GM18907 (cell line): ENCODE results near the gene GOLGA5.
"Not testable (repeated sequence)": the region's sequence is repeated elsewhere in the genome, so short reads cannot be mapped to it uniquely, and the experiment has no call there.

Source experiments
- ATAC-seq: cut with Tn5 transposase; IDR thresholded peaks from one replicate; pipeline ENCODE4 v1.9.1; 2021; ENCODE audit warnings: mild to moderate bottlenecking, moderate library complexity; ENCODE audit not compliant: unreplicated experiment

The GOLGA5 gene

DNA sequence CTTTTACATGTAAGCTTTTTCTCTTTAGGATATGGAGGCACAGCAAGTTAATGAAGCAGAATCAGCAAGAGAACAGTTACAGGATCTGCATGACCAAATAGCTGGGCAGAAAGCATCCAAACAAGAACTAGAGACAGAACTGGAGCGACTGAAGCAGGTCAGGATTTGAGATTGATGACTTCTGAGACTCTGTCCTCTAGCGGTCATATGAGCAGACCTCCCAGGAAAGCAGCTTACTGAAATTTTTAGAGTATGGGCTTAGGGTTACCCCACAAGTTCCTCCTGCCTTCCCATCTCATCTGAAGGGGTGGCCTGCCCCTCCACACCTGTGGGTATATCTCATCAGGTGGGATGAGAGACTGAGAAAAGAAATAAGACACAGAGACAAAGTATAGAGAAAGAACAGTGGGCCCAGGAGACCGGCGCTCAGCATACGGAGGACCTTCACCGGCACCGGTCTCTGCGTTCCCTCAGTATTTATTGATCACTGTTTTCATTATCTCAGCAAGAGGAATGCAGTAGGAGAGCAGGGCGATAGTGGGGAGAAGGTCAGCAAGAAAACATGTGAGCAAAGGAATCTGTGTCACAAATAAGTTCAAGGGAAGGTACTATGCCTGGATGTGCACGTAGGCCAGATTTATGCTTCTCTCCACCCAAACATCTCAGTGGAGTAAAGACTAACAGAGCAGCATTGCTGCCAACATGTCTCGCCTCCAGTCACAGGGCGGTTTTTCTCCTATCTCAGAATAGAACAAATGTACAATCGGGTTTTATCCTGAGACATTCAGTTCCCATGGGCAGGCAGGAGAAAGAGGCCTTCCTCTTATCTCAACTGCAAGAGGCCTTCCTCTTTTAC lies 25.8 kb downstream of the GOLGA5 start:
- ATAC-seq: not testable (repeated sequence)

DNA sequence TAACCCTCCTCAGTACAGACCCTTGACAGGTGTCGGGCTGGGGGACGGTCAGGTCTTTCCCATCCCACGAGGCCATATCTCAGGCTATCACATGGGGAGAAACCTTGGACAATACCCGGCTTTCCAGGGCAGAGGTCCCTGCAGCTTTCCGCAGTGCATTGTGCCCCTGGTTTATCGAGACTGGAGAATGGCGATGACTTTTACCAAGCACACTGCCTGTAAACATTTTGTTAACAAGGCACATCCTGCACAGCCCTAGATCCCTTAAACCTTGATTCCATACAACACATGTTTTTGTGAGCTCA lies 26.4 kb downstream of the GOLGA5 start:
- not testable (repeated sequence) for ATAC-seq

DNA sequence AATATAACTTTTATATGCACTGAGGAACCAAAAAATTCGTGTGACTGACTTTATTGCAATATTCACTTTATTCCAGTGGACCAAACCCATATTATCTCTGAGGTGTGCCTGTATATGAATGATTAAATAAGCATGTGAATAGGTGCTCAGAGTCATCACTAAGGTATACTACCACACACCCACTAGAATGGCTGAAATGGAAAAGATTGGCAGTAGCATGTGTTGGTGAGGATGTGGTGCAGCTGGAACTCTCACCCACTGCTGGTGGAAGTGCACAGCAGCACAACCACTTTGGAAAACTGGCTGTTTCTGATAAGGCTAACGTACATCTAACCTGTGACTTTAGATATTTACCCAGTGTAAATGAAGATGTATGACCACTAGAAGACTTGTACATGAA lies 36.8 kb downstream of the GOLGA5 start:
- ATAC-seq: no peak

DNA sequence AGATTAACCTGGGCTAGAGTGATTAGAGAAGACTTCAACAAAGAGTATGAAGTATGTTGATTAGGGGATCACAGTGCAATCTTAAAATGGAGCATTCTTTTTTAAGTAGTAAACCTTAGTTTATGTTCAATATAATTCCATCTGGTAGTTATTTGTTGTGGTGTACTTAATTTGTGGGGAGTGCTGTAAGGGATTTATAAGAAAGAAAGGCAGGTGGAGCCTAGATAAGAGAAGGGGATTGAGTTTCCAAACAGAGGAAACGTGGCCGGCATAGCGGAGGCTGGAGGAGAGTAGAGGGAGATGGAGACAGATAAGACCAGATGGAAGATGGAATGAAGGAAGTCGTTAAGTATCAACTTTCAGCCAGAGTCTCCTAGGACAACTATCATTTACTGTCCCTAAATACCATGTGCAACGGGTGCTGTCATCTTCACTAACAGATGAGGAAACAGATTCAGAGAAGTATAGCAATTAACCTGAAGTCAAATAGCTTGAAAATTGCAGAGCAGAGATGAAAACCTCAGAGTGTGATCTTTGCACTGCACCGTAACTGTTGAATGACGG lies 38.1 kb downstream of the GOLGA5 start:
- no peak for ATAC-seq

DNA sequence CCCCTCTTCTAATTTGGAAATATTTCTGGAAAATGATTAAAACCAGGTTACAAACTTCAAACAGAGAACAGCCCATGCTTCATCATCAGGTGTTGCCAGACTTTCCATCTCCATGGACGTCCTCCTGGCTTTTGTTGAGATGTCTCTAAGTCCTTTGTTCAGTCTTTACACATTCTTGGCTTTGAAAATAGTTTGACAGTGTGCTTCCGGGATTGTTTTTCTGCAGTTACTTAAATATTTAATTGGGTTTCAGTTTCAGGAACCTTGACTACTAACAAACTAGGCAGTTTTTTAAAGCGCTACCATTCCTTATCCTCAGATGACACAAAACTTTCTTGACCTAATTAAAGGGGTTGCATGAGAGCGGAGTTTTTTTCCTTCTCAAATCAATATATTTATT lies 47.8 kb downstream of the GOLGA5 start:
- ATAC-seq: no peak

DNA sequence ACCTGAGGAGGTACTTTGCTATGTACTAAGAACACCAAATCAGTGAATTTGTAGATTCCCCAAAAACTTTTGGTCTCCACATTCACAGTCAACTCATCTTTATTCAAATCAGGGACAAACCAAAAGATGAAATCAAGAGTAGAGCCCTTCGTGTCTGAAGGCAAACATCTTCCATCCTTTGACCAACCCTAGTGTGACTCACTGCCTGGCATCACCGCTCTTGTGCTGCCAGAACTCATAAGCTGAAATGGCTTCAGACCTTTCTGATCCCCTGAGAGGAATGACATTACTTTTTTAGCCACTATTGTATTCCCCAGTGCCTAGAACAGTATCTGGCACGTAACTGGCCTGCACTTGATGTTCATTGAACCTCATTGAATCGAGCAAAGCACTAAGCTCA lies 50.1 kb downstream of the GOLGA5 start:
- ATAC-seq: peak; percentile 41

DNA sequence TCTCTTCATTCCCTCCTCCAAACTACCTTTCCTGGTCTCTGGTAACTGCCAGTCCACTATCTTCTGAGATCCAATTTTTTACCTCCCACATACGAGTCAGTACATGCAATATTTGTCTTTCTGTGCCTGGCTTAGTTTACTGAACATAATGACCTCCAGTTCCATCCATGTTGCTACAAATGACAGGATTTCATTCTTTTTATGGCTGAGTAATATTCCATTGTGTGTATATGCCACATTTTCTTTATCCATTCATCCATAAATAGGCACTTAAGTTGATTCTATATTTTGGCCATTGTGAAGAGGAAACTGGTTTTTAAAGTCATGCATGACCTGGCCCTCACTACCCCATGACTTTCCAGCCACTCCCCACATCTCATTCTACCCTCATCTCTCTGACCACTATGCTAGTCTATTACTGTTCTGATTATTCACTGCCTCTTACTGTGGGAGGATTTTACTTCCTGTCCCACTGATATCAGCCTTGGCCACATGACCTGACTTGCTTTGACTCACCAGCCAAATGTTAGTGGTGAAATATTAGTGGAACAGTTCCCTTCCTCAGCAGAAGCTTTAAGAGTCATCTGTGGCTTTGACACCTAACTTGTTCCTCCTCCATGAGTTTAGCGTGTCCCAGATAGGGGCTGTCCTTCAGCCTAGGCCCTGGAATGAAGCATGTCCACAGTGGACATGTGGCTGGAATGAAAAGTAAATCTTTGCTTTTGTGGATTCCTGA lies 52.2 kb downstream of the GOLGA5 start:
- peak; percentile 83 for ATAC-seq

DNA sequence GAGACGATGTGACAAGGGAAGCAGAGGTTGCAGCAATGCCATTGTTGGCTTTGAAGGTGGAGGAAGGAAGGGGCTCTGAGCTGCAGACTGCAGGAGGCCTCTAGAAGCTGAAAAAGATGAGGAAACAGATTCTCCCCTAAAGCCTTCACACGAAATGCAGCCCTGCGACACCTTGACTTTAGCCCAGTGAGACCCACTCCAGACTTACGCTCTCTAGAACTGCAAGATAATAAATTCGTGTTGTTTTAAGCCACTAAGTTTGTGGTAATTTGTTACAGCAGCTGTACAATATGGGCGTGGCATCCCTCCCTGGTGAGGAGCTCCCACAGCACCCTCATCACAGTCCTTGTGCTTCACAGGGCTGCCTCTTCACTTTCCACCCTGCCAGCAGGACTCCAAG lies 53.2 kb downstream of the GOLGA5 start:
- ATAC-seq: no peak

DNA sequence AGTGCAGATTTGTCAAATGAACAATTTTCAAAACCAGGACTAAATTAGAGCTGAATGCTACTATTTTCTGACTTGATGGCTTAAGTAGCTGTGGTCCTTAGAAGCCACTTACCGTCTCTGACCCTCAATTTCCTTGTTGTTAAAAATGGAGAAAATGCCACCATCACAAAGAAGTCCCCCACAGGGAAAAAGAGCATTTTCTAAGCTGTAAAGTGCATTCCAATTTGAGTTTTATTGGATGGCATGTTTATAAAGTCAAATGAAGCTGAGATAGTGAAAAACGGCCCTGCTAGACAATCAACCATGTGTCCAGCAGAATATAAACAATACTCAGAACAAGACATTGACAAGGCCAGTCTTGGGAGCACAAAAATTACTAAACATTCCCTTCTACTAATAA lies 53.6 kb downstream of the GOLGA5 start:
- no peak for ATAC-seq

DNA sequence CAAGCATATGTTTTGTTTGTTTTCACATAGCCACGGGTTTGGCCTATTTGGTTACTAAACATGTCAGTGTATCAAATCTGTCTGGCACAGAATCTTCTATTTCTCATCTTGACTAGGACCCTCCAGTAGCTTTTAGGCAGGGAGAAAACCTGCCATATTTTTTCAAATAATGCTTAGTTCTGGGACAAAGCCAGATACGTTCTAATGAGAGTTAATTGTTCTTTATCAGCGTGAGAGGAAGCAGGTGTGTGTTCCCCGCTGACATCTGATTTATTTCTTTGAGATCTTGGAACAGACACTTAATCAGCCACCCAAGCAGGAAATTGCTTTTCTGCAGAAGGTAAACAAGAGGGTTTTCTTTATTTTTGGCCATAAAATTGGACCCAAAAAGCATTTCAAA lies 54.8 kb downstream of the GOLGA5 start:
- no peak for ATAC-seq

DNA sequence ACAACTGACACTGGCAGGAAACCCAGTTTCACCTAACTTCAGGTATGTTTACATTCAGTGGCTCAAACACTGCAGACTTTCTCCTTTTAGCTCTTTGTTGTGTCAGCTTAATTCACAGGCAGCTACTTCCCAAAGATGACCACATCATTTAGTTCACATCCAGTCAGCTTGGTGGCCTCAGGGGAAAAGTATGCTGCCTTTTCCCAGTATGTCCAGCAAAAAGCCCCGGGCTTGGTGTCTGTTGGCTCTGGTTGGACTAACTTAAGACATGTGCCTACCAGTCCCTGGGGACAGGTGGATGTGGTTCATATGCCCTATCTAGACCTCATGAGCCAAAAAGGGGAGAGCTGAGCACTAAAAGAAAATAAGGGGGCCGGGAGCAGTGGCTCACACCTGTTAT lies 56.4 kb downstream of the GOLGA5 start:
- no peak for ATAC-seq

DNA sequence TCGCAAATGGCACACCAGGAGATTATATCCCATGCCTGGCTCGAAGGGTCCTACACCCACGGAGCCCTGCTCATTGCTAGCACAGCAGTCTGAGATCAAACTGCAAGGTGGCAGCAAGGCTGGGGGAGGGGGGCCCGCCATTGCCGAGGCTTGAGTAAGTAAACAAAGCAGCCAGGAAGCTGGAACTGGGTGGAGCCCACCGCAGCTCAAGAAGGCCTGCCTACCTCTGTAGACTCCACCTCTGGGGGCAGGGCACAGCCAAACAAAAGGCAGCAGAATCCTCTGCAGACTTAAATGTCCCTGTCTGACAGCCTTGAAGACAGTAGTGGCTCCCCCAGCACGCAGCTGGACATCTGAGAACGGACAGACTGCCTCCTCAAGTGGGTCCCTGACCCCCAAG lies 59.0 kb downstream of the GOLGA5 start:
- ATAC-seq: not testable (repeated sequence)

DNA sequence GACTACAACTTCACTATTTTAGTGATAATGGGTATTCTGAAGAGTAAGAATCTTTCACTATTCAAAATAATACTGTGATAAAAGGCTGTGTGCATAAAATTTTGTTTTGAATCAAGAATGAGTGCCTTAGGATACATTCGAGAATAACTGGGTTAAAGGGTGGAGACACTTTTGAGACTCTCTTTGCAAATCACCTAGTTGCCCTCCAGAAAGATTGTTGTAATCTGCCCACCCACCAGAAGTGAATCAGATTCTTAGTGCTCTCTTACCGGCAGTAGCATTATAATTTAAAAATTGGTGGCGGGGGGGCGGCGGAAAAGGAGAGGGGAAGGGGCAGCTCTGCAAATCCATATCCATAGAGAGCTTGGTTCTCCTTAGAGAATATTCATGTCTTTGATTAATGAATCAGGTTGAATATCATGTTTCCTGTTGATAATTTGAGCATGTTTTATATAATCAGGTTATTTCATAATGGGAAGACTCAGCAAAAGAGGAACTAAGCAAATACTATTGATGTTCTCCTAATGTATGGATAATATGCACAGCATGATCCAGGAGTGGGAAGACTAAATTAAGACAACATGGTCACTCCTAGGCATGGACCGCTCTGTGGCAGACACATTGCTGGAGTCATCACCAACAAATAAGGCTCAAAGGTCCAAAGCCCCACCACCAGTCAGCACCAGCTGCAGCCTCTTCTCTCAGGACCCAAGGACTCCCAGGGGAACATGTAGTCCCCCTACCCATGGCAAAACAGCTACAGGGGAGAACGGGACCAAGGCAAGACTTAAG lies 66.1 kb downstream of the GOLGA5 start:
- no peak for ATAC-seq

DNA sequence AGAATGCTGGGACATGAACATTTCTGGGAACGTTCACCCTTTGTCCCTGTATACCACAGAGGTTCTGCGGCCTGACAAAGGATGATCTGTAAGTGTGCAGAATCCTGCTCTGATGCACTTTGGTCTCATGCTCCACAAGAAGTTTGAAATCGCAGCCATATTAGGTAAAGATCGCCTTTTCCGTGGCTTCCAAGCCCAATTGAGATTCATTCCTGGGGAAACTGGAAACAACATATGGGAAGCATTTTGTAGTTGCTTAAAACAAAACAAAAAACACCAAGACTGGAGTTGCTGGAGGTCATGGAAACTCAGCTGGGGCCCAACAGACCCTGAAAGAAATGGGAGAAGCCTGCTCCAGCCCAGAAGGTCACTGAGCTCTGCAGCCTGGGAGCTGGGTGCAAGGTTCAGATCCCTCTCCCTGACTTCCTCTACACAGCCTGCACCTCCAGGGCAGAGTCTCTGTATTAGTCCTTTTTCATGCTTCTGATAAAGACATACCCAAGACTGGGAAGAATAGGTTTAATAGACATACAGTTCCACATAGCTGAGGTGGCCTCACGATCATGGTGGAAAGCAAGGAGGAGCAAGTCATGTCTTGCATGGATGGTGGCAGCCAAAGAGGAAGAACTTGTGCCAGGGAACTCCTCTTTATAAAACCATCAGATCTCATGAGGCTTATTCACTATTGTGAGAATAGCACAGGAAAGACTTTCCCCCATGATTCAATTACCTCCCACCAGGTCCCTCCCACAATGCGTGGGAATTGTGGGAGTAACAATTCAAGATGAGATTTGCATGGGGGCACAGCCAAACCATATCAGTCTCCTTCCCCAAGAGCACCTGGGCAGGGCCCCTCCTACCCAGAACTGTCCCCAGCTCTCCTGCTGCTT lies 68.0 kb downstream of the GOLGA5 start:
- ATAC-seq: no peak

DNA sequence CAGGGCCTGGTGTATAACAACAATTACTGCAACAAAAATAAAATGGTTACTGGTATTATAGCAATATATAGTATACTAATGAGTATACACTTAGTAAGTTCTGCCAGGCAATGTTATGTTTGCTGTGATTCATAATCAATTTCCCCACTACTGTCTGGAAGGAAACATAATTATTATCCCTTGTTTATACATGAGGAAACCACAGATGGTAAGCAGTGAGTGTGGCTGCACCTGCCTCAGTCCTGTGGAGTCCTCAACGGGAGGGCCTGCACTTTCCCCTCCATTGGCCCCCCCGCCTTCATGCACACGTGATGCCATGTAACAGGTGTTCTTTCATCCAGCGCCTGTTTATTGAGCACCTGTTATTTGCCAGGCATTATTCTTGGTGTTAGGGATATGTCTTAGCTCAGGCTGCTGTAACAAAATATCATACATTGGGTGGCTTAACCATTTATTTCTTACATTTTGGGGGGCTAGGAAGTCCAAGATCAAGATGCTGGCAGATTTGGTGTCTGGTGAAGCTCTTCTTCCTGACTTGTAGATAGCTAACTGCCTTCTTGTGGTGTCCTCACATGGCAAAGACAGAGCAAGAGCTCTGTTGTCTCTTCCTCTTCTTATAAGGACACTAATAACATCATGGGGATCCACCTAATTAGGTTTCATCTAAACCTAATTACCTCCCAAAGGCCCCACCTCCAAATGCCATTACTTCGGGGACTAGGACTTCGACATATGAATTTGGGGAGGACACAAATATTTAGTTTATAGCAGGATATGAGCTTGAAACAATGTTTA lies 69.4 kb downstream of the GOLGA5 start:
- no peak for ATAC-seq

DNA sequence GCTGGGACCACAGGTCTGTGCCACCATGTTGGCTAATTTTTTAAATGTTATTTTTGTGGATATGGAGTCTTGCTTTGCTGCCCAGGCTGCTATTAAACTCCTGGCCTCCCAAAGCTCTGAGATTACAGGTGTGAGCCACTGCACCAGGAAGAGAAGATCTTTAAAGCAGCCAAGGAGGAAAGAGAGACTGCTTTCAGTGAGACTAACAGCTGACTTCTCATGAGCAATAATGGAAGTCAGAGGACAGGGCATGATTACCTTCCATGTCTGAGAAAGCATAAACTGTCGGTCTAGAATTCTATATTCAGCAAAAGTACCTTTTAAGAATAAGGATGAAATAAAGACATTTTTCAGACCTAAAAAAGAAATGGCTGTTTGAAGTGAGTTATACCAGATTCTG lies 71.6 kb downstream of the GOLGA5 start:
- no peak for ATAC-seq

DNA sequence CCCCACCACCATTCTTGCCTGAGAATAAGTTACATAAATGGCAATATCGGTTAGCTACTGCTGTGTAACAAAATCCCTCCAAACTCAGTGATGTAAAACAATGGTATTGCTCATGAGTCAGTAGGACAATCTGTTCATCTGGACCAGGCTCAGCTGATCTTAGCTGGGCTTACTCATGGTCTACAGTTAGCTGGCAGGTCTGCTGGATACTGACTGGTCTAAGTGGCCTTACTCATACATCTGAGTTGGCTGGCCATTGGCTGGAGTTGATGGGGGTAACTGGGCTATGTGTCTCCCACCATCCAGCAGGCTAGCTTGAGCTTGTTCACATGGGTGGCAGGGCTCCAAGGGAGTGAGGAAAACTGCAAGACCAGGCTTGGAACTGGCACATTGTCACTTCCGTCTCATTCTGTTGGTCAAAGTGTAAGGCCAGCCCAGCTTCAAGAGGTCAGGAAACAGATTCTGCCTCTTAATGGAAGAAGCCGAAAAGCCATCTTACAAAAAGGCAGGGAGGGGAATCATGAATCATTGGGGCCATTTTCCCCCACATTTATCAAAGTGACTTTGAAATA lies 72.2 kb downstream of the GOLGA5 start:
- ATAC-seq: no peak

DNA sequence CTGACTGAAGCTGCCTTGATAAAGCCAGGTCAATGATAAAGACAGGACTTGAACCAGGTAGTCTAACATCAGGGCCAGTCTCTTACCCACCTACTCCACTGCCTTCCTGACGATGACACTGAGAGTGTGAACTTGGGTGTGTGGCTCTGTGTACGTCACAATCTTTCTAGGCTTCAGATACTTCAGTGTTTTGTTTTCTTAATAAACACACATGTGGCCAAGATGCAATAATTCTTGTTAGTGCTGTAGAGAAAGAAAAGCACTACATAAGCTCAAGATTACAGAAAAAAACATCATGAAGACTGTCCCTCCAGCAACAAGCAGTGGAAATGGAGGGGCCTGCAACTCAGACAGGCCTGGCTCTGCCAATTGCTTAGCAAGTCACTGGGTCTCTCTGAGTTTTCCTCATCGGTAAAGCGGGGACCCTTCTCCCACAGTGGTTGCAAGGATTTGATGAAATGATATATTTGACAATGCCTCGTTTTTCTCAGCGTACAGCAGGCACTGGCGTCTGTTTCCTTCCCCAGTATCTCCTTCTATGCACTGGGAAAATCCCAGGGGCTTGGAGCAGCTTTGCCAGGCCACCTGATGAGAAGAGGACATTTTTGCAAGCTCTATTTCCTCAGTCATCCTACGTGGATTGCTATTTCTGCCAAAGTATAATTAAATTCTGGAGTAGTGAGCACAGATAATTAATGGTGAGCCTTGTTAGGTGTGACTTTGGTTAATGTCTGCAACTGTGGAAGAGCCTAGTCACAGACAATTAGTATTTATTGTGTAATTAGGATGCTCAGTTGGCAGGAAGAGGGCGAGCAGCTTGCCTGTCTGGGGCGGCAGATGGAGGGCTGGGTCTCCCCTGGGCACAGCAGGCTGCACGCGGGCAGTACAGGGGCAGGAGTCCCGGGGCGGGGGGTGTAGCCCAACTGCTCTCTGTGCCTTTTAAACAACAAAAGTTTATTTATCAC lies 73.1 kb downstream of the GOLGA5 start:
- ATAC-seq: no peak
